ENCODE results near the gene NHS. TPM values are rescaled to one million over a fixed set of nuclear protein-coding genes. Genes with fewer than 3 reads are reported as not detected.
"Not testable (repeated sequence)": the region's sequence is repeated elsewhere in the genome, so short reads cannot be mapped to it uniquely, and the experiment has no call there.

The NHS gene
- total RNA-seq, 6 experiments from 2014 or later = 0.06 to 0.27 (median 0.12) TPM

DNA sequence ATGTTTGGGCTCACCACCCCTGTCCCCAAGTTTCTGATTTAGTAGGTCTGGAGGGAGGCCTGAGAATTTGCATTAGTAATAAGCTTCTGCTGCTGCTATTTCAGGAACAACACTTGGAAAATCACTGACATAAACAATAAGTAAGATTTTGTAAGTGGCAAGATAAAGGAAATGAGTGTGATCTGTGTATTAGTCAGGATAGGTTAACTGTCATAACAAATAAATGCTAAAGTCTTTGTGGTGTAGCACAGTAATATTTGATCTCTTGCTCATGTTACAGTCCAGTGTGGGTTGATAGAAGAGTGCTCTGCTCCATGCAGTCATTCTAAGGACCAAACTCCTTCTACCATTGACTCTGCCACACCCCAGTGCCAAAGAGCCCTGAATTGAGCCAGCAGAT, 67.0 kb downstream of the NHS start:
- DNase-seq (no peak), ATAC-seq (no peak)
- TF ChIP-seq, protein P1, sequence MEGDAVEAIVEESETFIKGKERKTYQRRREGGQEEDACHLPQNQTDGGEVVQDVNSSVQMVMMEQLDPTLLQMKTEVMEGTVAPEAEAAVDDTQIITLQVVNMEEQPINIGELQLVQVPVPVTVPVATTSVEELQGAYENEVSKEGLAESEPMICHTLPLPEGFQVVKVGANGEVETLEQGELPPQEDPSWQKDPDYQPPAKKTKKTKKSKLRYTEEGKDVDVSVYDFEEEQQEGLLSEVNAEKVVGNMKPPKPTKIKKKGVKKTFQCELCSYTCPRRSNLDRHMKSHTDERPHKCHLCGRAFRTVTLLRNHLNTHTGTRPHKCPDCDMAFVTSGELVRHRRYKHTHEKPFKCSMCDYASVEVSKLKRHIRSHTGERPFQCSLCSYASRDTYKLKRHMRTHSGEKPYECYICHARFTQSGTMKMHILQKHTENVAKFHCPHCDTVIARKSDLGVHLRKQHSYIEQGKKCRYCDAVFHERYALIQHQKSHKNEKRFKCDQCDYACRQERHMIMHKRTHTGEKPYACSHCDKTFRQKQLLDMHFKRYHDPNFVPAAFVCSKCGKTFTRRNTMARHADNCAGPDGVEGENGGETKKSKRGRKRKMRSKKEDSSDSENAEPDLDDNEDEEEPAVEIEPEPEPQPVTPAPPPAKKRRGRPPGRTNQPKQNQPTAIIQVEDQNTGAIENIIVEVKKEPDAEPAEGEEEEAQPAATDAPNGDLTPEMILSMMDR (IDR thresholded peaks at IDR 0.05) = no peak
- TF ChIP-seq POLR2A (IDR thresholded peaks at IDR 0.05) = no peak
- intact Hi-C loops (cut with DNase I) = no loop called here
- no peaks in the 10 kb centered on the region for H3K9me3 ChIP-seq
- no peaks in the 10 kb centered on the region for H3K36me3 ChIP-seq
- H3K4me1 ChIP-seq = no peaks in the 10 kb centered on the region
- no peak overlapping the region for H3K27ac ChIP-seq
- no peak overlapping the region for H3K4me3 ChIP-seq
- no peaks in the 10 kb centered on the region for H3K27me3 ChIP-seq

DNA sequence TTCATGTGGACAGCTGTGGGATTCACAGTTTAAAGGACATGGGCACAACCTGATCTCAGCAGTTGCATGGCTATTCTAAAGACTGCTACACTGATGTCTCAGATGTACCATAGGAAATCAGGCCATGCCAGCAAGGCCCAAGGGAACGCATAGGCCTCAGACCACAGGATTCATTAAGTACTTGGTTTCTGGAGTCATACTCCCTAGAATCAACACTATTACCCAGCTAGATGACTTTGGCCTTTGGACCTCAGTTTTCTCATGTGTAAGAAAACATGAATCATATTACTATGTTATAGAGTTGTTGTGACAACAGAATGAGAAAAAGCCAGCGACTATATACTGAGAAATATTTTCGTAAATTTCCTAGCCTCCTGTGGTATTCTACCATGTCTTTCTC, 67.9 kb downstream of the NHS start:
- TF ChIP-seq, protein P1 (IDR thresholded peaks at IDR 0.05) = no peak
- no peak for TF ChIP-seq POLR2A (IDR thresholded peaks at IDR 0.05)
- intact Hi-C loops (cut with DNase I) = no loop called here
- Histone ChIP-seq H3K4me3 (no peak overlapping the region), H3K27ac (no peak overlapping the region), H3K9me3 (no peaks in the 10 kb centered on the region), H3K36me3 (no peaks in the 10 kb centered on the region), H3K4me1 (no peaks in the 10 kb centered on the region), H3K27me3 (no peaks in the 10 kb centered on the region)
- ATAC-seq = no peak
- 59% methylated on average over 3 of the region's 3 CpGs for WGBS (ENCODE audit: insufficient coverage, low coverage, low lambda C conversion rate, missing lambda C conversion rate)
- DNase-seq = no peak

DNA sequence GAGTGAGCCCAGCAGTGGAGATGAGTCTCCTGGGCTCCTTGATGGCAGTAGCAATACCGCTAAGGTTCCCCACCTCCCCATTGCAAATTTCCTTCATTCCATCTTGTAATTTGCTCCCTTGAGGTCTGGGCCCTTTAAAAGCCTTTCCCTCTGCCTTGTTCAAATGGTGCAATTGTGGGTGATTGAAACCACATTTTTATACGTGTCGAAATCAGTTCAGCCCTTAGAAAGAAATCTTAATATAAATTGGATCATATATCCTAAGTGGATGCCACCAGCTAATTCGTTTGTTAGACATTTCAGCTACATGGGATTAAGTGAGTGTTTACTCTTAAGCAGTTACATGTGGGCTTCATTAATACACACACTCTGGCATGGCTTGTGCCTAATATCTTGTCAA, 68.6 kb downstream of the NHS start:
- Histone ChIP-seq H3K27me3 (peaks cover 0 to 3% of the 10 kb centered on the region in 2 donors), H3K9me3 (no peaks in the 10 kb centered on the region), H3K36me3 (no peaks in the 10 kb centered on the region), H3K4me3 (no peak overlapping the region), H3K4me1 (no peaks in the 10 kb centered on the region), H3K27ac (no peak overlapping the region)
- TF ChIP-seq, protein P1 (IDR thresholded peaks at IDR 0.05) = no peak
- WGBS (ENCODE audit: insufficient coverage, low coverage, low lambda C conversion rate, missing lambda C conversion rate) = 47% methylated on average over 4 of the region's 4 CpGs
- DNase-seq (no peak), ATAC-seq (no peak)
- intact Hi-C loops (cut with DNase I) = no loop called here

DNA sequence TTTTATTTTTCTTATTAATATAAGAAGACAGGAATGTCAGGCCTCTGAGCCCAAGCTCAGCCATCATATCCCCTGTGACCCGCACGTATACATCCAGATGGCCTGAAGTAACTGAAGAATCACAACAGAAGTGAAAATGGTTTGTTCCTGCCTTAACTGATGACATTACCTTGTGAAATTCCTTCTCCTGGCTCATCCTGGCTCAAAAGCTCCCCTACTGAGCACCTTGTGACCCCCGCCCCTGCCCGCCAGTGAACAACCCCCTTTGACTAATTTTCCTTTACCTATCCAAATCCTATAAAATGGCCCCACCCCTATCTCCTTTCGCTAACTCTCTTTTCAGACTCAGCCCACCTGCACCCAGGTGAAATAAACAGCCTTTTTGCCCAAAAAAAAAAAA, 71.3 kb downstream of the NHS start:
- H3K9me3 ChIP-seq; H3K4me1 ChIP-seq; DNase-seq; H3K36me3 ChIP-seq; ATAC-seq; H3K27ac ChIP-seq; intact Hi-C loops (cut with DNase I); H3K4me3 ChIP-seq; H3K27me3 ChIP-seq: not testable (repeated sequence)
- WGBS (ENCODE audit: insufficient coverage, low coverage, low lambda C conversion rate, missing lambda C conversion rate) = 58% methylated on average over 5 of the region's 5 CpGs

DNA sequence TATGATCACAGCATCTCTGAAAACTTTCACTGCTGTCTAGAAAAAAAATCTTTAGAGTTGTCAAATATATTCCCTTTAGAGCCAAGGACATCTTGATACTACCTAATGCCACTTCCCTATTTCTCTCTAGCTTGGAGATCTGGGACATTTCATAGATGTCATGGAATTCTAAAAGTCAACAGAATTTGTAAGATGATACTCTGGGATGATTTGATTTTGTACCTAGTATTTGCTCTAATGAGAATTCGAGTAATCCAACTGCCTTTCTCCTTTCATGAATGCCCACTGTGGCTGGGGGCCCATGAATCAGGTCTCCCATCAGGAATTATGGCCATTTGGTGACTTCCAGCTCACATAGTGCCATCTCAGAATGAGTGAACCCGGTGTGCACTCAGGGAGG, 73.2 kb downstream of the NHS start:
- Histone ChIP-seq H3K36me3 (no peaks in the 10 kb centered on the region), H3K4me1 (no peaks in the 10 kb centered on the region), H3K27me3 (peaks cover 0 to 5% of the 10 kb centered on the region in 2 donors), H3K9me3 (no peaks in the 10 kb centered on the region), H3K27ac (no peak overlapping the region), H3K4me3 (no peak overlapping the region)
- ATAC-seq (no peak), DNase-seq (no peak)
- no peak for TF ChIP-seq POLR2A (IDR thresholded peaks at IDR 0.05)
- TF ChIP-seq, protein P1 (IDR thresholded peaks at IDR 0.05) = no peak
- WGBS (ENCODE audit: insufficient coverage, low coverage, low lambda C conversion rate, missing lambda C conversion rate) = 16% methylated on average over 2 of the region's 2 CpGs
- intact Hi-C loops (cut with DNase I) = no loop called here
